DOHH2 (cell line): ENCODE measurements around the gene TES.

Experiments
- H3F3A ChIP-seq: fragments of 200-600 bp; sonication (generic), shearing (Covaris generic); 2 replicates; pipeline ENCODE4 v1.6.0; 2016; ENCODE audit warnings: antibody characterized with exemption, mild to moderate bottlenecking; ENCODE audit not compliant: control insufficient read depth, insufficient read depth
- H3K27ac ChIP-seq: fragments of 200-600 bp; sonication (generic); 2 replicates; pipeline ENCODE4 v1.5.1; 2014; ENCODE audit warnings: low read depth, mild to moderate bottlenecking, low read length, moderate library complexity
- H3K27me3 ChIP-seq: fragments of 200-600 bp; sonication (generic); 2 replicates; pipeline ENCODE4 v1.6.1; 2014; ENCODE audit warnings: mild to moderate bottlenecking, low read length, mixed read lengths; ENCODE audit not compliant: control insufficient read depth
- H3K36me3 ChIP-seq: fragments of 200-600 bp; sonication (generic); 2 replicates; pipeline ENCODE4 v1.6.1; 2014; ENCODE audit warnings: mild to moderate bottlenecking, low read length, moderate library complexity, mixed read lengths; ENCODE audit not compliant: control insufficient read depth
- H3K4me1 ChIP-seq: fragments of 200-600 bp; sonication (generic); 2 replicates; pipeline ENCODE4 v1.6.1; 2014; ENCODE audit warnings: mild to moderate bottlenecking, low read length, mixed read lengths; ENCODE audit not compliant: control insufficient read depth
- H3K4me2 ChIP-seq: fragments of 200-600 bp; sonication (generic); 2 replicates; pipeline ENCODE4 v1.6.0; 2014; ENCODE audit warnings: mild to moderate bottlenecking, low read length, moderate library complexity
- H3K4me3 ChIP-seq: fragments of 200-600 bp; sonication (generic); 2 replicates; pipeline ENCODE4 v1.5.1; 2014; ENCODE audit warnings: mild to moderate bottlenecking, low read length, mixed read lengths
- H3K79me2 ChIP-seq: fragments of 200-600 bp; sonication (generic); 2 replicates; pipeline ENCODE4 v1.6.1; 2014; ENCODE audit warnings: mild to moderate bottlenecking, low read length, mixed read lengths; ENCODE audit not compliant: control insufficient read depth
- H3K9me2 ChIP-seq: fragments of 200-600 bp; sonication (generic); replicated peaks from 2 replicates; pipeline ENCODE4 v1.6.1; 2014; ENCODE audit warnings: mild to moderate bottlenecking, low read length, mixed read lengths; ENCODE audit not compliant: control insufficient read depth
- H3K9me3 ChIP-seq: fragments of 200-600 bp; sonication (generic); 2 replicates; pipeline ENCODE4 v1.6.1; 2014; ENCODE audit warnings: antibody characterized with exemption, low read length, mixed read lengths; ENCODE audit not compliant: control insufficient read depth, insufficient read depth
- H4K20me1 ChIP-seq: fragments of 200-600 bp; sonication (generic); 2 replicates; pipeline ENCODE4 v1.6.0; 2014; ENCODE audit warnings: low read depth, mild to moderate bottlenecking, antibody characterized with exemption, low read length, moderate library complexity; ENCODE audit not compliant: control insufficient read depth, insufficient read depth
- CTCF ChIP-seq: fragments of 200-600 bp; sonication (generic); IDR thresholded peaks from one replicate; pipeline ENCODE4 v1.5.1; 2014; ENCODE audit warnings: antibody characterized with exemption, mild to moderate bottlenecking, low read depth, low read length; ENCODE audit not compliant: poor library complexity, severe bottlenecking
- EZH2phosphoT487 ChIP-seq: fragments of 200-600 bp; sonication (generic); IDR thresholded peaks from 2 replicates; pipeline ENCODE4 v1.6.1; 2017; ENCODE audit warnings: borderline replicate concordance, mild to moderate bottlenecking, antibody characterized with exemption, low read length, moderate library complexity, mixed read lengths

TES gene

GRCh38 chr7:116225860-116226259 lies 15.5 kb downstream of the TES start:
- H3K4me2 ChIP-seq, result no peak overlapping the region
- TF ChIP-seq EZH2phosphoT487 (no peak), CTCF (no peak)
- no peaks in the 10 kb centered on the region for H3K27me3 ChIP-seq
- H3K9me3 ChIP-seq, result no peaks in the 10 kb centered on the region
- H3K79me2 ChIP-seq, result peaks cover 90% of the 10 kb centered on the region
- H4K20me1 ChIP-seq, result peaks cover 22% of the 10 kb centered on the region; the same call in 1 of the 2 replicates
- H3K9me2 ChIP-seq, result no peaks in the 10 kb centered on the region
- no peak overlapping the region for H3K4me3 ChIP-seq
- no peak overlapping the region for H3K27ac ChIP-seq
- H3K36me3 ChIP-seq, result no peaks in the 10 kb centered on the region
- H3K4me1 ChIP-seq, result peaks cover 21% of the 10 kb centered on the region
- H3F3A ChIP-seq, result no peaks in the 10 kb centered on the region

GRCh38 chr7:116226664-116227063 lies 16.3 kb downstream of the TES start:
- no peak for TF ChIP-seq EZH2phosphoT487
- H3K79me2 ChIP-seq, result peaks cover 92% of the 10 kb centered on the region

GRCh38 chr7:116227678-116228239 lies 17.4 kb downstream of the TES start:
- Histone ChIP-seq H3K9me2 (no peaks in the 10 kb centered on the region), H3K9me3 (no peaks in the 10 kb centered on the region), H3K27me3 (no peaks in the 10 kb centered on the region), H3K4me3 (no peak overlapping the region), H4K20me1 (peaks cover 14% of the 10 kb centered on the region; the same call in 1 of the 2 replicates), H3K4me2 (no peak overlapping the region), H3K4me1 (peaks cover 19% of the 10 kb centered on the region), H3F3A (no peaks in the 10 kb centered on the region), H3K79me2 (peaks cover 92% of the 10 kb centered on the region), H3K36me3 (no peaks in the 10 kb centered on the region), H3K27ac (no peak overlapping the region)
- TF ChIP-seq CTCF (no peak), EZH2phosphoT487 (no peak)

More at GRCh38 chr7:116226664-116227063, 16.3 kb downstream of the TES start:
- H3K27ac ChIP-seq, result no peak overlapping the region
- peaks cover 18% of the 10 kb centered on the region; the same call in 1 of the 2 replicates for H4K20me1 ChIP-seq
- H3K9me2 ChIP-seq, result no peaks in the 10 kb centered on the region
- no peaks in the 10 kb centered on the region for H3K9me3 ChIP-seq
- no peak overlapping the region for H3K4me2 ChIP-seq
- no peaks in the 10 kb centered on the region for H3K27me3 ChIP-seq
- H3K36me3 ChIP-seq, result no peaks in the 10 kb centered on the region
- no peaks in the 10 kb centered on the region for H3F3A ChIP-seq
- H3K4me3 ChIP-seq, result no peak overlapping the region
- peaks cover 21% of the 10 kb centered on the region for H3K4me1 ChIP-seq

- H3K27ac ChIP-seq, result no peak overlapping the region
- no peak for TF ChIP-seq EZH2phosphoT487
- TF ChIP-seq CTCF, result no peak
- H3K4me3 ChIP-seq, result no peak overlapping the region
- H3K4me1 ChIP-seq, result peaks cover 16% of the 10 kb centered on the region
- H4K20me1 ChIP-seq, result peaks cover 14% of the 10 kb centered on the region; the same call in 1 of the 2 replicates
- peaks cover 92% of the 10 kb centered on the region for H3K79me2 ChIP-seq
- no peaks in the 10 kb centered on the region for H3K9me3 ChIP-seq
- no peaks in the 10 kb centered on the region for H3K27me3 ChIP-seq
- H3F3A ChIP-seq, result no peaks in the 10 kb centered on the region
- no peak overlapping the region for H3K4me2 ChIP-seq
- no peaks in the 10 kb centered on the region for H3K36me3 ChIP-seq
- no peaks in the 10 kb centered on the region for H3K9me2 ChIP-seq
Measured at GRCh38 chr7:116228241-116228640, 17.9 kb downstream of the TES start.
